COR-L47 (cell line): Measurements from ENCODE around the gene NRF1.
"Not testable (repeated sequence)": the region's sequence is repeated elsewhere in the genome, so short reads cannot be mapped to it uniquely, and the experiment has no call there.

Source experiments
- DNase-seq: peaks from one replicate; lab custom pipeline; 2025; lab: John Stamatoyannopoulos, UW

Gene NRF1

DNA sequence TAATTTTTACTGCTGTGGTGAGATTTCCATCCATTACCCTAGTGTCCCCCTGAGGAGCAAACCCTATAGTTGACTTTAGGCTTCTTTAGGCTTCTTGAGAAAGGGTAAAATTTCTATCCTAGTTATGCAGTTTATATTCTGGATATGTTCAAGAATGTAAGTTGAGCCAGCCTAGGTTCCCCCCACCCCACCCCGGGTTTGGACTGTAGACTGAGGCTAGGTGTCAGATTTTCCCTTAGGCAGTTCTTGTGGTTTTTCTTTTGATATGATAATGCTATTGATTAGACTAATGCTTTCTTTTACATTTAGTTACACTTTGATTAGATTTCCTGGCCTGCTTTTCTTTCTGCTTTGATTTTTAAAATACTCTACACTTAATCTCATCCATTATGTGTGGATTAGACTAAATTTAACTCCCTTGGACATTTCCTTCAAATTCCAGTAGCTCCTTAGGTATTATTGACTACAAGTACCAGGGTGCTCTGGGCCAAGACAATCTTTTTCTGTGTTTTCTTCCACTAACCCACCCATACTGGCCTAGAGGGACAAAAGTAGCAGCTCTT lies 37.7 kb downstream of the NRF1 start:
- DNase-seq, result no peak

DNA sequence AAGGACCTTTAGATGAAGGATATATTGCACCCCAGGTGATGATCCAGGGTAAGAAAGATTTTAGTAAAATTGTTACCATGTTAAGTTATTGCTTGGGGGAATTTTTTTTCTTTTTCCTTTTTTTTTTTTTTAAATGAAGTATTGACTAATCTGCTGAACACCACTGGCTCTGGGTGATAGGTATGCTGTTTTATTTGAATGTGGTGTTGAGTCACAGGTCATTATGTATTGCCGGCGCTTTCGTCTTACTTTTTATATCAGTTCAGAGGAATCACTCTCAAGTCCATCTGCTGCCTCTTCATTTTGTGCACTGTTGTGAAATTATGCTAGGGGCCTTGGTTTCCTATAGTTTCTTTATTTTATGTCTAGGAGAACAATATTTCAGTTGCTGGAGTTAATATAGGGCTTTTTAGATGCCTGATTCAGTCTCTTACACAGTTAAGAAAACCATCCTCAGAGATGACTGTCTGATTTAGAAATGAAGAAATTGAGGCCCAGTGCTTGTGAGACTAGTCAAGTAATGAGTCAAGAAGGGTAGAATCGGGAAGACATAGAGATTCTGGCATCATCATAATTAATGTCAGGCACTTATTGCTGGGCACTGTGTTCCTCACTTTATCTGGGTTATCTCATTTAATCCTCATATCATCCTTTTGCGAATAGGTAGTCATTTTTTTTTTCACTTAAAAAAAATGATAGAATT lies 38.7 kb downstream of the NRF1 start:
- no peak for DNase-seq

DNA sequence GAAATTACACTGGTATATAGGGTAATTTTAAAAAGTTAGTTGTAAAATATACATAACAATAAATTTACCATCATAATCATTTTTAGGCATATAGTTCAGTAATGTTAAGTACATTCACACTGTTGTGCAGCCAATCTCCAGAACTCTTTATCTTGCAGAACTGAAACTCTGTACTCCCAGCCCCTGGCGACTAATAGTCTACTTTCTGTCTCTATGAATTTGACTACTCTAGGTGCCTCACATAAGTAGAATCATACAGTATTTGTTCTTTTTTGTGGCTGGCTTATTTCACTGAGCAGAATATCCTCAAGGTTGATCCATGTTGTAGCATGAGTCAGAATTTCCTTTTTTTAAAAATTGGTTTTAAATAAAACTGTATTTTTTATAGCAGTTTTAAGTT lies 41.4 kb downstream of the NRF1 start:
- no peak for DNase-seq

DNA sequence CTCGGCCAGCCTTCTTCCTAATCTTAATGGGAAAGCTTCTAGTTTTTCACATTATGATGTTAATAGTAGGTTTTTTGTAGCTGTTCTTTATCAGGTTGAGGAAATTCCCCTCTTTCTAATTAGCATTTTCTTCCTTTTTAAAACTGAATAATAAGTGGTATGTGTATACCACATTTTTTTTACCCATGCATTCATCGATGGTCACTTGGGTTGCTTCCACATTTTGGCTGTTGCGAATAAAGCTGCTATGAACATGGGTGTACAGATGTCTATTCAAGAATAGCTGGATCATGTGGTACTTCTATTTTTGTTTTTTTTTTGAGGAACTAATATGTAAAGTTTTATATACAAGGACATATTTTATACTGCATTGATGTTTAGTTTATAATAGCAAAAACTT lies 44.3 kb downstream of the NRF1 start:
- DNase-seq, result no peak

DNA sequence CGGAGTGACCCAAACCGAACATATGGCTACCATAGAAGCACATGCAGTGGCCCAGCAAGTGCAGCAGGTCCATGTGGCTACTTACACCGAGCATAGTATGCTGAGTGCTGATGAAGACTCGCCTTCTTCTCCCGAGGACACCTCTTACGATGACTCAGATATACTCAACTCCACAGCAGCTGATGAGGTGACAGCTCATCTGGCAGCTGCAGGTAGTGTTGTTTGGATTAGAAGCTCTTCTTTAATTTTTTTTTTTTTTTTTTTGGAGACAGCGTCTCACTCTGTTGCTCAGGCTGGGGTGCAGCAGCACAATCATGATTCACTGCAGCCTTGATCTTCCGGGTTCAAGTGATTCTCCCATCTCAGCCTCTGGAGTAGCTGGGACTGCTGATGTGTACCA lies 45.8 kb downstream of the NRF1 start:
- no peak for DNase-seq

DNA sequence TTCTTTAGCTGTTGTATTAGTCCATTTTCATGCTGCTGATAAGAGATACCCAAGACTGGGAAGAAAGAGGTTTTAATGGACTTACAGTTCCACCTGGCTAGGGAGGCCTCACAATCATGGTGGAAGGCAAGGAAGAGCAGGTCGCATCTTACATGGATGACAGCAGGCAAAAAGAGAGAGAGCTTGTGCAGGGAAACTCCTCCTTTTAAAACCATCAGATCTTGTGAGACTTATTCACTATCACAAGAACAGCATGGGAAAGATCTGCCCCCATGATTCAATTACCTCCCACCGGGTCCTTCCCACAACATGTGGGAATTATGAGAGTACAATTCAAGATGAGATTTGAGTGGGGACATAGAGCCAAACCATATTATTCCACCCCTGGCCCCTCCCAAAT lies 48.4 kb downstream of the NRF1 start:
- DNase-seq, result not testable (repeated sequence)

DNA sequence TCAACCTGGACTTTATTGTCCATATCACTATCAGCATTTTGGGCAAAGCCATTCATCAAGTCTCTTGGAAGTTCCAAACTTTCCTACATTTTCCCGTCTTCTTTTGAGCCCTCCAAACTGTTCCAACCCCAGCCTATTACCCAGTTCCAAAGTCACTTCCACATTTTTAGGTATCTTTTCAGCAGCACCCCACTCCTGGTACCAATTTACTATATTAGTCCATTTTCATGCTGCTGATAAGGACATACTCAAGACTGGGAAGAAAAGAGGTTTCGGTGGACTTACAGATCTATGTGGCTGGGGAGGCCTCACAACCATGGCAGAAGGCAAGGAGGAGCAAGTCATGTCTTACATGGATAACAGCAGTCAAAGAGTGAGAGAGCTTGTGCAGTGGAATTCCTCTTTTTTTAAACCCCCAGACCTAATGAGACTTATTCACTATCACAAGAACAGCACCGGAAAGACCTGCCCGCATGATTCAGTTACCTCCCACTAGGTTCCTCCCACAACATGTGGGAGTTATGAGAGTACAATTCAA lies 50.2 kb downstream of the NRF1 start:
- no peak for DNase-seq

DNA sequence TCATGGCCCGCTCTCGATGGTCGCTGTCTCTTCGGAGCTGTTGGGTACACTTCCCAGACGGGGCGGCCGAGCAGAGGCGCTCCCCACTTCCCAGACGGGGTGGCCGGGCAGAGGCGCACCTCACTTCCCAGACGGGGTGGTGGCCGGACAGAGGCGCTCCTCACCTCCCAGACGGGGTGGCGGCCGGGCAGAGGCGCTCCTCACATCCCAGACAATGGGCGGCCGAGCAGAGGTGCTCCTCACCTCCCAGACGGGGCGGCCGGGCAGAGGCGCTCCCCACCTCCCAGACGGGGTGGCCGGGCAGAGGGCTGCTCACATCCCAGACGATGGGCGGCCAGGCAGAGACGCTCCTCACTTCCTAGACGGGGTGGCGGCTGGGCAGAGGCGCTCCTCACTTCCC lies 51.7 kb downstream of the NRF1 start:
- DNase-seq, result not testable (repeated sequence)

DNA sequence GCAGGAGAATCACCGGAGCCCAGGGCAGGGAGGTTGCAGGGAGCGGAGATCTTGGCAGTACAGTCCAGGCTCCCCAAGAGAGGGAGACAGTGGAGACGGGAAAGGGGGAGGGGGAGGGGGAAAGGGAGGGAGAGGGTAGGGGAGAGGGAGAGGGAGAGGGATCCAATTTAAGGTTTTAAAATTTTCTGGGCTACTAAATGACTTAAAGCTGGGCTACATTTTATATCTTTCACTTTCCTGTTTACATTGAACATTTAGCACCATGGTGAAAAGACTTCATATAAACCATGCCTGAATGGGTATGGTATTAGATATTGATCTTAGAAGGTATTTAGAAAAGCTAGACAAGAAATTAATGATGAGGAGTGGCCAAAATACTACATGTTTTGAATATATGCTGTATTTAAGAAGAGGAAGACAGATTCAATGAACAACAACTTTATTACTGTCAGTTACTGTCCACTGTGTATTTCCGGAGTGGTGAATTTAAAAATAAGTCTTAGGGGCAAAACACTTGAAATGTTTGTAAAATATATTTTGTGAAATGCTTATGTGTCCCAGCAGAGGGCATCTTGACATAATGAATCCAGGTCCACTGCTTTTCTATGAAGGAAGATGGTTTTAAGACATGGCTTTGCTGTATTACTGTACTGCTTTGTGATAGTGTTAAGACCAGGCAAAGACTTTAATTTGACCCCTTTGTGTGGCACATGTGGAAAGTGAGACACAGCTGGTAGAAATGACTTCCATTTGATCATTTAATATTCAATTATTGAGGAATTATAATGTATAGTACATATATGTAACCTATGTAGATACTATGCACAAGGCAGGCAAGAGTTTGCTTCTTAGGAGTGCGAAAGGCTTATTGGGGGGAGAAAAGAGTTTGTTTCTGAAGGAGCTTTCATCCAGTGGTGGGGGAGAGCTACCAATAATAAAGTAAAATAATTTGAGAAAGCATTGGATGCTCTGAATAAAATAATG lies 52.8 kb downstream of the NRF1 start:
- peak; percentile 59 for DNase-seq

DNA sequence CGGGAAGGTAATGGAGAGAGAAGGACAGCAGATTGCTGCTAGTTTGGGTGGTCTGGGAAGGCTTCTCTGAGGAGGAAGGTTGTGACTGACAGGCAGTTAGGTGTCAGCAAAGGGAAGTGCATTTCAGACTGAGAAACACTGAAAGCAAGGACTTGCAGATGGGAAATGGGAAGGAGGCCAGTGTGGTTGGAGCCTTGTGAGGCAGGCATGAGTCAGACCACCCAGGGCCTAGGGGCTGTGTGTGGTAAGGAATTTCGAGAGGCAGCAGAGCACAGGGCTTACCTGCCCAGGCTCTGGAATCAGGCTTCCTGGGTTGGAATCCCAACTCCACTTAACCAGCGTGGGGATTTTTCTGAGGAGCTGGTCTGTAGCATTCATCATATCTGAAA lies 53.5 kb downstream of the NRF1 start:
- DNase-seq, result no peak

DNA sequence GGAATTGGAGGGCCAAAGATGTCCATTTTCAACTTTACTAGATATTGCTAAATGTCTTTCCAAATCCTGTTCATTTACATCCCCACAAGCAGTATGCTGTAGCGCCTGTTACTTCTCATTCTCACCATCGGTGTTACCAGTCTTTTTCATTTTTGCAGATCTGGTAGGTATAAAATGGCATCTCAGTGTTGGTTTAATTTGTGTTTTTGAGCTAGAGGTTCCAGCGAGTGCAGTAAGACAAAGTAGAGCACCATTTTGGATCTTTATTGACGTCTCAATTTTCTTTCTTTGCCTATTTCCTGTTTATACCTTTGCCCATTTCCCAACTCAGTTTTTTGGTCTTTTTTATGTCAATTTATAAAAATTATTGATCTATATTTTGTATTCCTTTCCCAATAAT lies 55.6 kb downstream of the NRF1 start:
- no peak for DNase-seq

DNA sequence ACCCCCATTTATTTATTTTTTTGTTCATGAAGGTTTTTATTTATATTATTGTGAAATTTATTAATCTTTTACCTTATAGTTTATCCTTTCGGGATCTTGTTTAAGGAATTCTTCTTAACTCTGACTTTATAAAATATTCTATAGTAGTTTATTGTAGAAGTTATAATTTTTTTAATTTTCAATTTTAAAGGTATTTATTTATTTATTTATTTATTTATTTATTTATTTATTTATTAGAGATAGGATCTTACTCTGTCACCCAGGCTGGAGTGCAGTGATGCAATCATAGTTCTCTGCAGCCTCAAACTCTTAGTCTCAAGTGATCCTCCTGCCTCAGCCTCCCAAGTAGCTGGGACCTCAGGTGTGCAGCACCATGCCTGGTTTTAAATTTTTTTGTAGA lies 56.0 kb downstream of the NRF1 start:
- no peak for DNase-seq

DNA sequence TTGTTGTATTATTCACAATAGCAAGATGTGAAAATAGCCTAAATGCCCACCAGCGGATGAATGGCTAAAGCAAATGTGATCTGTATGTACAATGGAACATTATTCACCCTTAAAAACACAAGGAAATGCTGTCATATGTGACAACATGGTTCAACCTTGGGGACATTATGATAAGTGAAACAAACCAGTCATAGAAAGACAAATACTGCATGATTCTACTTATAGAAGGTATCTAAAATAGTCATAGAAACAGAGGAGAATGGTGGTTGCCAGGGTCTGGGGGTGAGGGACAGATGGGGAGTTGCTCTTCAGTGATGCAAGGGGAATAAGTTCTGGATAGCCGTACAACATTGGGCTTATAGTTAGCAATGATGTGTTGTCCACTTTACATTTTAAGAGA lies 58.4 kb downstream of the NRF1 start:
- DNase-seq, result no peak

DNA sequence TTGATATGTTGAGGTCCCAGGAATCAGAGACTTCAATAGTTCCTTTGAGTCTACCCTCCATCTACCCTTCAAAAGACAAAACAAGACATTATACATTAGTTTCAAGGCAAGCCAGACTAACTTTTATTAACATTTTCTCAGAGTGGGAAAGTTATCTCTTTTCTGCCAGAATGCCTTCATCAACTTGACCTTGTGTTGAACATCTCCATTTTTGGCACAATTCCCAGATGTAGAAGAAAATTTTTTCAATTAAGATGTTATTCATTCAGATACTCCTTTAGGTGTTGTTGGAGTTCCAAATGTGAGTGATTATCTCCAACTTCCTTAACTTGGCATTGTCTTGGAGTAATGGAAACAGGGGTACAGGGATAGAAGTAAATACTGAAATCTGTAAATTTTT lies 59.1 kb downstream of the NRF1 start:
- DNase-seq, result no peak

DNA sequence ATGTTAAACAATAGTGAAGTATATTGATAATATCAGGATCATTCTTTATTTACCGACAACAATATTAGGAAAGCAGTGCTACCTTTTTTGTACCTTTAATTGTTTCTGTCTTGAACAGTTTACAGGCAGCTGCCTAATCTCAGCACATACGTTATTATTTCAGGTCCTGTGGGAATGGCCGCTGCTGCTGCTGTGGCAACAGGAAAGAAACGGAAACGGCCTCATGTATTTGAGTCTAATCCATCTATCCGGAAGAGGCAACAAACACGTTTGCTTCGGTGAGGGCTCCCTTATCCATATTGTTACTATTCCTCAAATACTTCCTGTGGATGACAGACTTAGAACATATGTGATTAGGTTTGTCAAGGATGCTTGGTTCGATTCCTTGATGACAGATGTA lies 59.7 kb downstream of the NRF1 start:
- DNase-seq, result no peak

DNA sequence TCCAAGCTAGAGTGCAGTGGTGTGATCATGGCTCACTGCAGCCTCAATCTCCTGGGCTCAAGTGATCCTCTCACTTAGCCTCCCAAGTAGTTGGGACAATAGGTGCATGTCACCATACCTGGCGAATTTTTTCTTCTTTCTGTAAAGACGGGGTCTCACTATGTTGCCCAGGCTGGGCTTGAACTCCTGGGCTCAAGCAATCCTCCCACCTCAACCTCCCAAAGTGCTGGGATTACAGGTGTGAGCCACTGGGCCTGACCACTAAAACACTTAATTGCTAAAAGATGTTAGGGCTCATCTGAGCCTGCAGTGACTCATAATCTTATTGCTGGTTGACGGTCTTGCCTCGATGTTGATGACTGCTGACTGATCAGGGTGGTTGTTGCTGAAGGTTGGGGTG lies 63.0 kb downstream of the NRF1 start:
- not testable (repeated sequence) for DNase-seq

DNA sequence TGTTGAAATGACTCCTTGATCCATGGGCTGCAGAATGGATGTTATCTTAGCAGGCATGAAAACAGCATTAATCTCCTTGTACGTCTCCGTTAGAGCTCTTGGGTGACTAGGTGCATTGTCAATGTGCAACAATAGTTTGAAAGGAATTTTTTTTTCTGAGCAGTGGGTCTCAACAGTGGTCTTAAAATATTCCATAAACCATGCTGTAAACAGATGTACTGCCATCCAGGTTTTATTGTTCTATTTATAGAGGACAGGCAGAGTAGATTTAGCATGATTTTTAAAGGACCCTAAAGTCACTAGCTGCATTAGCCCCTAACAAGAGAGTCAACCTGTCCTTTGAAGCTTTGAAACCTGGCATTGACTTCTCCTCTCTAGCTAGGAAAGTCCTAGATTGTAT lies 64.0 kb downstream of the NRF1 start:
- no peak for DNase-seq

DNA sequence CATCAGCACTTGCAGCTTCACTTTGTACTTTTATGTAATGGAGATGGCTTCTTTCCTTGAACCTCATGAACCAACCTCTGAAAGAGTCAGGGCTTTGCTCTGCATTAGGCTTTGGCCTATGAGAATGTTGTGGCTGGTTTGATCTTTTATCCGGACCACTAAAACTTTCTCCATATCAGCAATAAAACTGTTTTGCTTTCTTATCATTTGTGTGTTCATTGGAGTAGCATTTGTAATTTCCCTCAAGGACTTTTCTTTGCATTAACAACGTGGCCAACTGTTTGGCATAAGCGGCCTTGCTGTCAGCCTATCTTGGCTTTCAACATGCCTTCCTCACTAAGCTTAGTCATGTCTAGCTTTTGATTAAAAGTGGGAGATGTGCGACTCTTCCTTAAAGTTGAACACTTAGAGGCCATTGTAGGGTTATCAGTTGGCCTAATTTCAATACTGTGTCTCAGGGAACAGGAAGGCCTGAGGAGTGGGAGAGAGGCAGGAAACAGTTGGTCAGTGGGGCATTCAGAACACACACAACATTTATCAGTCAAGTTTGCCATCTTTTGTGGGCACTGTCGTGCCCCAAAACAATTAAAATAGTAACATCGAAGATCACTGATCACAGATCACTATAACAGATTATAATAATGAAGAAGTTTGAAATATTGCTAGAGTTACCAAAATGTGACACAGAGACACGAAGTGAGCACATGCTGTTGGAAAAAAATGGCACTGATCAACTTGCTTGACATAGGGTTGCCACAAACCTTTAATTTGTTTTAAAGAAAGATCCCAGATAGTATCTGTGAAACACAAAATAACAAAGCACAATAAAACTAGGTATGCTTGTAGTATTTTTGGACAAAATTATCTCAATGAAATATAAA lies 64.7 kb downstream of the NRF1 start:
- DNase-seq, result no peak

DNA sequence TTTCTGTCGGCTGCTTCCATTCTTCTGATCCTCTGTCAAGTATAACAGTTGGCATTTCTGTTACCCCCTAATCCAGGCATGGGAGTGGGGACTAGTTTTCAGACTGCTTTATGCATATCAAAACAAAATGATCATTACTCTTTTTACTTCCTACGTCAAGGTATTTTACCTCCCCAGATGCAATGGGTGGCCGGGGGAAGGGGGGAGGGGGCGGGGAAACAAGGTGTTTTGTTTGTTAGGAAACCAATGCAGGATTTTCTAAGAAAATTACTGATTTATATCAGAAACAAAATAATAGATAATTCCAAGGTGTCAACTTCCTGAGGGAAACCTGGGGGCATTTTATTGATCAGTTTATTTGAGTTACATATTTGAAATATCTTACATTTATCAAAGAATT lies 66.3 kb downstream of the NRF1 start:
- no peak for DNase-seq

DNA sequence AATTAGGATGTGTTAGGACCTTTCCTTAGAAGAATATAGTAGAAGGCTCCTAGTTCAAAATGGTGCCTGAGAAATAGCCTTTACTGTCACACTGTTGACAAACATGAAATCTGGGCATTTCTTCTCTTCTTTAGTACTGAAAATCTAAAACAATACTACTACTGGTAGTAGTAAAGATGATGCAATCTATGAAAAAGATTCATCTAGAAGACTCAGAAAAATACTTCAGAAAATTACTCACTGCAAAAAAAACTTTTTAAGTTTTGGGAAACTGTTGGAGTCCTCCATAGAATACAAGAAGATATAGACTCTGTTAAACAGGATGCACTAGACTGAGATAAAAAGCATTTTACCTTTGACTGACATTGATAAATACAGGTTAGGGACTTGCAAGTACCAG lies 67.1 kb downstream of the NRF1 start:
- no peak for DNase-seq

DNA sequence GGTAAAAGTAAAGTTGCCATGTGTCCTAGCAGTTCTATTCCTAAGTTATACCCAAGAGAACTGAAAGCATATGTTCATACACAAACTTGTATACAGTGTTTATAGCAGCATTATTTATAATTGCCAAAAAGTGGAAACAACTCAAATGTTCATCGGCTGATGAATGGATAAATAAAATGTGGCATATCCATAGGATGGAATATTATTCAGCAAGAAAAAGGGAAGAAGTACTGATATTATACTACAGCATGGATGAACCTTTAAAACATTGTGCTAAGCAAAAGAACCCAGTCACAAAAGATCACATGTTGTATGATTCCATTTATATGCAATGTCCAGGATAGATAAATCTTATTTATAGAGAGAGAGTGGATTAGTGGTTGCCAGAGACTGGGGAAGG lies 68.9 kb downstream of the NRF1 start:
- DNase-seq, result no peak

DNA sequence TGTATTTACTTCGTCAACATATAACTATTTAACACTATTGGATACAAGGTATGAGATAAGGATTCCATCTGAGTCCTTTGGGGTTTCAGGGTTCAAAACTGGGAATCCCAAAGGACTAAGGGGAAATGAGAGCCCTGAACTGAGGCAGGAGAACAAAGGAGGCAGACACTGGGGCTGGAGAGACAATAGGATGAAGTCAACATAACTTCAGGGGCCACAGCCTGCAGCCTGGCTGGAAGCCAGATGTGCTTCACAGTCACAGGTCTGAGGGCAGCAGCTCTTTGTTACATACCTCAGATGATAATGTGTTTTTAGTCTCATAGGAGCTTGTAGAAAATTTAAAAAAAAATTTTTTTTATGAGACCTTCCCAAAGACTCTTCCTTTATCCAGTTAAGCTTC lies 73.3 kb downstream of the NRF1 start:
- DNase-seq, result peak; percentile 75
